Iris pigment epithelial cell (primary cell): ENCODE data around the gene PUM1.
A peak's percentile ranks its signal among the peaks of the same experiment; 100 is the strongest.
"Not testable (repeated sequence)": the region's sequence is repeated elsewhere in the genome, so short reads cannot be mapped to it uniquely, and the experiment has no call there.

ENCODE experiments used
- DNase-seq: peaks from one replicate; pipeline ENCODE4 v3.0.0-alpha.2; 2011; ENCODE audit warnings: low read depth

Gene PUM1

DNA sequence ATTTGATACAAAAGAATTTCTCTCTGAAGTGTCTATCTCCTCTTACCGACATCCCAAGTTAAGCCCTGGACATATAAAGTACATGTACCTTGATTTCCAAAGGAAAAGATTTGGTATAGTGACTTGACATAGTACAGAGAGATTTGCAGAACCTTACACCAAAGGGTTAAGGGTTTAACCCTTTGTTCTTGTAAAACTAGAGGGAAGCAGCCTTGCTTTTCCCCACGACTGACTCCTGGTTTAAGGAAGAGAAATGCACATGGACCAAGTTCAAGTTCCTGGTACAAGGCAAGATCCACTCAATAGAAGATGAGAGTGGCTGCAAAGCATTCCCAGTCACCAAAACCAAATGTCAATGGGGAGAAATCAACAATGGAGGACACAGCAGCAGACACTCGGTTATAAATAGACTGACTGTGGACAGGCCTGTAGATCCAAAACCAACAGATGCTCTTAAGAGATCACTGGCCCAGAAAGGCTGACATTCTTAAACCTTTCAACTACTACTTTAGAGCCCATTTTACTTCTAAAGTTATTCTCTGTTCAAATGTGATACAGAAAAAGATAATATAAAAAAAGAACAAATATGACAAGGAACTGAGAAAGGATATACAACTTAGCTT lies 69.4 kb downstream of the PUM1 start:
- no peak for DNase-seq

DNA sequence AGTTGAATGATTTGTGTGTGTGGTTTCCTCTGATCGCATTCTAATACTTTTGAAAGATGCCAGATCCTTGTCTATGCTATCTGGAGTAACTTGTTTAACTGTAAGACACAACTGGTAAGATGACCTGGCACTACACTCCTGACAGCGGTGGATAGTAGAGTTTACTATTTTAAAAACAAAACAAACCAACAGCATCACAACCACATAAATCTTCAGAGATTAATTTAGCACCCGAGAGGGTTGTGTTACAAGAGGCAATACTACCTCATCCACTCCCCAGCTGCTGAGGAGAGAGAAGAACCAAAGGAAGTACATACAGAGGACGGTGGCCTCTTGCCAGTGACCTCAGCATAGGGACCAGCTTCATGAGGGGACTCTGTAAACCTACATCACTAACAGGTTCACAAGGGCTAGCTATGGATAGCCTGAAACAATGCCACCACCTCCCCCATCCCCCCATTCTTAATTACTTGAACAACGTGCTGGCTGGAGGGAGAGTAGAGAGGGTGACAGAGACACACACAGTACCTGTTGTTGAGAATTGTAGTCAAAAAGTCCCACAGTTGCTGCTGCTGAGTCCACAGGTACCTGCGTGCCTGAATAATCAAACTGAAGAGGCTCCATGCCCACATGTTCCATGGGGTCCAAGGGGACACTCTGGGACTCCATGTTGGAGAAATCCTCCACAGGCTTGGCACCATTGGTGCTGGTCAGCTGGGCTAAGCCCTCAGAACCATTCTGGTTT lies 73.5 kb downstream of the PUM1 start:
- no peak for DNase-seq

DNA sequence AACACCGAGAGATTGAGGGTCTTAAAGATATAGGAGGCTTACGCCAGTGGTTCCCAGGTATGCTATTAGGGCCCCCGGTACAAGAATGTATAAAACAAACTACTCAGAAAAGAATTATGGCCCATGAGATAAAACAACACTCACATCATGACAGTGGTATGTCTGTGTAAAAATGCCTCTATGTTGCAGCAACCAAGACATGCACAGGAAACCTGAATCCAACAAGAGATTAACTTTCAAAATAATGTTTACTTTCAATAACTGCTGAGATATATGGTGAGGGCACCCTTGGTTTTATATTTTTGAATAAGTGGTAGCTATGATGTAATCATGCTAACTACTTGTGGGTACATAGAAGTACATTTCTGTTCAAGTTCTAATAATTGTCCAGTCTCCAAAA lies 74.9 kb downstream of the PUM1 start:
- peak; percentile 67 for DNase-seq

DNA sequence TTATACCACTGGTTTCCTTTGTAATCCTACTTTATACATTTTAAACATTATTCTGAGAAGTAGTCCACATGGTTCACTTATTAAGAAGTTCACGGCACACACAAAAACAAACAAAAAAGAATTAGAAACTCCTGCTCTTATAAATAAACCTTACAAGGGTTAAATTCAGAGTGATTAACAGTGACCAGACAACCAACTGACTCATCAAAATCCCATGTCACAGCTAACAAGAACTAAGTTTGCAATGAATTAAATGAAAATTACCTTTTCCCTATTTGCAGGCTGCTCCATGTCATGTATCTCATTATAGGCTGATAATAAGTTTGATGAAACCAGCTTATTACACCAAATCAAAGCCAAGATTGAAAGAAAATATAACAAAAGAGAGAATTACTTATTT lies 77.5 kb downstream of the PUM1 start:
- DNase-seq, result peak; percentile 57

DNA sequence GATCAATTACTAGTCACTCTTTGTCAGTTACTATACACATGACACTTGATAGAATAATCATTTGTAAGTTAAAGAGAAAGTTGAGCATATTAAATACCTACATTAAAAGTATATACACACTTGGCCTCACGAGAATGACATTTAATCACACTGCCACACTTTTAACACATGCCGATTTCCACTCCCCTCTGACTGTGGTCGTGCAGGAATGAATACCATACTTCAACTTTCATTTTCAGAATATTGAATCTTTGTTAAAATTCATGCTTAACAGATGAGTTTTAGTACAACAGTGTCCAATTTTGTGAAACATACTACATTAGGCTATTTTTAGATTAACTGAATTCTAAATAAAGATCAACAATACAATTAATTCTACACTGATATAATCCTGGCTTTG lies 78.8 kb downstream of the PUM1 start:
- no peak for DNase-seq

DNA sequence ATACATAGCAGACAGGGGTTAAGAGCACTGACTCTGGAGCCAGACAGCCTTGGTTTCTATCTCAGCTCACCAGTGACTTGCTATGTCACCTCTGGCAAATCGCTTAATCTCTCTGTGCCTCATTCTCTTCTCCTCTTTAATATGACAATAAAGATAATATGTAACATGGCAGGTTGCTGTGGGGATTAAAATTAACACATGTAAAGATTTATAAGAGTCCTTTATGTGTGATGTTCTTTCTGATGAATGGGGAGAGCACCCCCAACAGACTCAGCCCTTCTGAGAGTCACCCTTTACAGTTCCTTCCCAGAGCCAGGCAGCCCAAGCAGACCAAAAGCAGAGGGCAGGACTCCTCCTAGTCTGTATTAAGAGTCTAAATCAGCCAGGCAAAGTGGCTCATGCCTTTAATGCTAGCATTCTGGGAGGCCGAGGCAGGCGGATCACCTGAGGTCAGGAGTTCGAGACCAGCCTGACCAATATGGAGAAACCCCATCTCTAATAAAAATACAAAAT lies 80.5 kb downstream of the PUM1 start:
- DNase-seq, result no peak

DNA sequence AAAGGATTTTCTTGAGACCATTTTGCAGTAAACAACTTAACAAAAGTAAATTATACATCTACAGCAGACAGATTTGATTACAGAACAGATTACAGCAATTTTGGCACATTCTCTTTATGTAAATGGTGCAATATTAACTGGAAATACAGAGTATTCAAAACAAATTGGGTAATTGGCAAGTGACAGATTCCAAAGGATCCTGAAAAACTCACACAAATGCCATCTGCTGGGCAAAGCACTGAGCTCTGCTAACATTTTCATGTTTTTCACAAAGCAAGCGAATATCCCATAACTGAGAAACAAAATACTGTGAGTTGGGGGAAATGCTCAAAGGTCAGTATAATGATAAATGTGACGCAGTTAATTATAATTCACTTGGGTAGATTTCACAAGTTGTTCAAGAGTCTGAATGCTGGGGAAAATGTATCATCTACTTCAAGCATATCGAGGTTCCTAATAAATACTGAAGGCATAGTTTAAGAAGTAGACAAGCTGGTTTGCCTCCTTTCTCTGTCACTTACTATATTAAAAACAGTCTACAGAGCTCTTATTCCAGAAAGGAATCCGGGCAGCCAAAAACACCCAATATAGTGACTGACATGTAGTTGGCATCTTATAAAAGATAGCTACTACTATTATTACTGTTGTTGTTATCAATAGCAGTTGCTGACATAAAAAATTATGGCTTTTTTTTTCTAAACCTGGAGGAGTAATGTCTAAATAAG lies 81.2 kb downstream of the PUM1 start:
- no peak for DNase-seq

DNA sequence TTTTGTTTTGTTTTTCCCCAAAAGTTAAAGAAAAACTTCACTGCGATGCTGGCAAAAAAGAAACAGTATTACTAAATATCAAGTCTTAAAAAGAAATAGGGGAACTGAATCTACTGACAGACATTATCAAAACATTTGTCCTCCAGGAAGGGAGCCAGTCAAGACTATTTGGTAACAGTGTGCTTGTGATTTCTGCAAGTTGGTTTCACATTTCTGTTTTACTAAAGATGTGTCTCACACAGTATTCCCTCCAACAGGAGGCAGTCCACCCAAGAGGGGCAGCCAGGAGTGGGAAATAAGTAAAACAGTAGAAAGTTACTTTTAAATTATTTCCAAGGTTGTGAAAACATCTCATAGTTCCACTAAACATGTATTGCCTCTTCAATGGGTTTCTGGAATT lies 82.6 kb downstream of the PUM1 start:
- peak; percentile 70 for DNase-seq

DNA sequence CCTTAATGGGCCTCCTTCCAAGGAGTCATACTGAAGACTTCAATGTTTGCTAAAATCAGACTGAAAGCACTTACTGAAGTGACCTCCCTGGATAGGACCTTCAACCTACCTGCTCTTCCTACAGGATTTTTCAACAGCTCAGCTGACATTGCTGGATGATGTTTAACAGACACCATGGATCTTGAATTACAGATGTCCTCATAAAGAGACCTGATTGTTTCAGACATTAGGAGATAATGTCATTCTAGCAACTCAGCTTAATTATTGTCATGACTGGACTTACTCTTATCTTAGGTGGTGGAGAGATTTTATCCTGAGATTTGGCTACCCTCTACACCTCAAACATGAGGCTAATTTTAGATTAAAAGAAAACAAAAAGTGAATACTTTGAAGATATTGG lies 83.1 kb downstream of the PUM1 start:
- no peak for DNase-seq

DNA sequence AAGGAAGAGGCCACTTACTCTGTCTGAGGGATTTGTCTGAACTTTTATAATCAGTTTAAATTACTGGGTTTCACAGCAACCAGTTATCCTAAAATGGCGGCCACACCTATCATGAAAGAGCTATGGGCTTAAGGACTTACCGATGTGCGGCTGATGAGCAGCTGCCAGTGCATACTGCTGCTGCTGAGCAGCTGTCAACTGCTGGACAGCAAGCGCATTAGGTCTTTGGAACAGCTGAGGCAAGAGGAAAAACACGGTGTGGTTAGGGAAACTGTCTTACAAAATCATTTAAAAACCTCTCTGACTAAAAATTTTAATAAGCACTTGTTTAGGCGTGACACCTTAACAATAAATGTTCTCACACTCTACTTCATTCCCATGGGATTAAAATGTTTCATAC lies 84.3 kb downstream of the PUM1 start:
- no peak for DNase-seq

DNA sequence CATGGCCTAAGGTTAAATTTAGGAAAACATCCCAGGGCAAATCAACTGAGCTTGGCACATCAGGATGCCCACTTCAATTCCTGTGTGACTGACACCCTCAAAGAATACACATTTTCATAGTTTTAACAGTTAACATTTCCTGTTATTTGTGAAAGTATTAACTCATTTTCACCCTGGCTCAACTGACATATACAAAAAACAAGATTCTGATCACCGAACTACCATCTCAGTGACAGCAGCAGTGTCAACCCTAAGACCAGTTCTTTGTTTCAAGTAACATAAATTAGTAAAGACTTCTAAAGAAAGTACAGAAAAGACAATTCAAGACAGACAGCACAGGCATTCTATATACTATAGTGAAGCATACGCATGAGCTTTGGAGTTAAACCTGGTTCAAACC lies 88.0 kb downstream of the PUM1 start:
- DNase-seq, result no peak

DNA sequence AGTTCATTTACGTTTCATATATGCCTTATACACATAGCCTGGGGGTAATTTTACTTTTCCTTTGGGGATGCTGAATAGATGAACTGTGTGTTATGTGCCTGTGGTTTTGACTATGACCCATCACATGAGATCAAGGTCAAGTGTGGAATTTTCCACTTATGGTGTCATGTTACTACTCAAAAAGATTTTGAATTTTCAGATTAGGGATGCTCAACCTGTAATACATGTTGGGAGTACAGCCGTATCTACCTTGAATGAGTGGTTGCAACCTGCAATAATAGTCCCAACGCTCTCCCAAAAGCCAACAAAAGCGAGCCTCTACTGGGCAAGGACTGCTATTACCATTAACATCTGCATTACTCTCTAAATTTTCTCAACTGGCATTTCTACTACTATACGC lies 88.4 kb downstream of the PUM1 start:
- DNase-seq, result peak; percentile 72

DNA sequence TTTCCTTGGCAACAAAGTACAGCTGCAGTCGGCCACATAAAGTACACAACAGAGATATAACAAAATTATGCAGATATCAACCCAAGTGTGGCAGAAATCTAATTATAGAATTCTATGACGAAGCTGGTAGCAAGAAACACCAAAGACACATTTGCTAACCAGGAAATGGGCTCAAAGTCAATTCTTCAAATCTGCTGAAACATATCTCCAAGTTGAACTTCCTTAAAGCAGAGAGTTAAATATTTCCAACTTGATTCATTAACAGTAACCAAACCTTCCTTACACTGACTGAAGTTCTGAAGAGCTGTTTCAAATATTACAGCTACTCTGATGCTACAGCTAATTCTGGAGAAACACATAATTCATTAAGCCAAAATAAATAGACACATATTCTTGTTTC lies 89.4 kb downstream of the PUM1 start:
- peak; percentile 66 for DNase-seq

DNA sequence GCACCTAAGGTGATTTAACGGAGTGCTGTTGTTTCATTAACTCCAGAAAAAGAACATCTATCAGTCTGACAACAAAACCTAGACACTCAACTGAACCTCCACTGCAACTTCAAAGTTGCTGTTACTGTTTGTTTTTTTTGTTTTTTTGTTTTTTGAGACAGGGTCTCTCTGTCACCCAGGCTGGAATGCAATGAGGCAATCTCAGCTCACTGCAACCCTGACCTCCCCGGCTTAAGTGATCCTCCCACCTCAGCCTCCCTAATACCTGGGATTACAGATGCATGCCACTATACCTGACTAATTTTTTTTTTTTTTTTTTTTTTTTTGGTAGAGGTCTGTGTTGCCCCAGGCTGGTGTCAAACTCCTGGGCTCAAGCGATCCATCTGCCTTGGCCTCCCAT lies 90.3 kb downstream of the PUM1 start:
- DNase-seq, result no peak

DNA sequence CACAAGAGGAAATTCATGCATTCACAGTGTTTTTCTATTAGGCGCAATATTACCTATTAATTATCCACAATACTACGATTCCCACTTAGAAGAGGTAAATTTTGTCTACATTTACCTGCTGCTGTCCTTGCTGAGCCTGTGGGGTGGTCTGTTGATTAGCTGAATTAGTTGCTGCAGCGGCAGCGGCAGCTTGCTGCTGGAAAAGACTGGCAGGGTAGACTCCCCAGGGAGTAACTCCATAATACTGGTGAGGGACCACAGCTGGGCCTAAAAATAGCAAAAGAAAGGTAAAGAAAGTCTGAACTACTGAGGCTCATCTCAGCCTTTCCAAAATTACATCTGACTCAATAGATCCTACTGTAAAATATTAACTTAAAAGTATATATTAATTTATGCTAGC lies 91.0 kb downstream of the PUM1 start:
- no peak for DNase-seq

DNA sequence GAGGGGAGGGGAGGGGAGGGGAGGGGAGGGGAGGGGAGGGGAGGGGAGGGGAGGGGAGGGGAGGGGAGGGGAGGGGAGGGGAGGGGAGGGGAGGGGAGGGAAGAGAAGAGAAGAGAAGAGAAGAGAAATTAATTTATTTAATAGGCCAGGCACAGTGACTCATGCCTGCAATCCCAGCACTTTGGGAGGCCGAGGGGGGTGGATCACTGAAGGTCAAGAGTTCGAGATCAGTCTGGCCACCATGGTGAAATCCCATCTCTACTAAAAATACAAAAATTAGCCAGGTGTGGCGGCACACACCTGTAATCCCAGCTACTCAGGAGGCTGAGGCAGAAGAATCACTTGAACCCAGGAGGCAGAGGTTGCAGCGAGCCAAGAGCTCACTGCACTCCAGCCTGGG lies 93.2 kb downstream of the PUM1 start:
- DNase-seq, result not testable (repeated sequence)

DNA sequence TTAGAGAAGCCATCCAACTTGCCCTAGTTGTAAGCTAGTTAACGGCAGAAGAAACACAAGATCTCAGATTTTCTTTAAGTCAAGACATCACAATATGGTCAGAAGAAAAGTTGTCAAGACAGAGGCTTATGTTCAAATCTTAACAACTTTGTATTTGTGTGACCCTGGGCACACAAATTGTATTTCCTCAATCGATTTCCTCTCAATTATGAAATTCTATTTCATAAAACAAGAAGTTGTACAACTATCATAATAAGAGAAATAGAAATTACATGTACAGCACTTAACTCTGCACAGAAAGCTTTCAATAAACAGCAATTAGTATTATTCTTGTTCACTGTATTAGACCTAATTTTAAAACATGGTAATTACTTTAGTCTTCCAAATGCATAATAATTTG lies 94.0 kb downstream of the PUM1 start:
- no peak for DNase-seq

DNA sequence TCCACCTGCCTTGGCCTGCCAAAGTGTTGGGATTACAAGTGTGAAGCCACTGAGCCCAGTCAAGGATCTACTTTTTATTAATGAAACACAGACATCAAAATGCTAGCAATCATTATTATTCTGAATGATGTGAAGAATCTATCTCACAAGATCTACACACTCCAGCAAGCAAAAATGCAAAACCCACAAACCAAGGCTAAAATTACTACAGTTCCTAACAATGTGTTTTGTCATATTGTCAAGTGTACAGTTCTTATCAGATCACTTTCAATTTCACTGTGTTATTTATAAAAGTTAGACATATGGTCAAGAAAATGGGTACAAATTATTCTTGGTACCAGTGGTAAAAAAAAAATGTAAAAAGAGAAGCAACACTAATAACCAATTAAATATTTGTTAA lies 95.6 kb downstream of the PUM1 start:
- no peak for DNase-seq

DNA sequence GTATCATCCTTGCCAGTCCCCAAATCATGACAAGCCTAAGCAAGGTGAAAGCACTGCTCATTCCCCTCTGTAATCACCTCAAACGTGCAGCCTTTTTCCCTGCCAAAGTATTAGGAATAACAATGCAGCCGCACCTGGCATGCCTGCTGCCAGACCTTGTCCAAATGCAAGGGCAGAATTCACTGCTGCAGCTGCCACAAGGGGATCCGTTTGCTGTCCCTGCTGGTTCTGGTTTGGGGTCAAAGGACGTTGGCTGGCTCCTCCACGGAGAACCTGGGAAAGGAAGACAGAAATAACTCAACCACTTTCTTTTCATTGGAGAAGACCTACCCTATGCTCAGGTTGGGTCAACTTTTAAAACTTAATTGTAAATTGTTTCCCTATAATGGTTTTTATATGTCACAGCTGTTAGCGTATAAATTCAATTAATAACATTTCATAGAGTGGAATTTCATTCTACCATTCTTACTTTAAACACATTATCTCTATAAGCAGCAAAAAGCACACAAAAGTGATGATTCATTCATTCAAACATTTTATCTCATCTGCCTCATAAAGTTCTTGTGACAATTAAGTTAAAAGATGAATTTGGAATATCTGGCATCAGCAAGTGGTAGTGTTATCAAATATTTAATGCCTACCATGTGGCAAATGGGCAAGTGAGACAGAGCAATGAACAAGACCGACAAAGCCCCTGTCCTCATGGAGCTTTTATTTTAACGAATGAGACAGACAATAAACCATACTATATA lies 97.1 kb downstream of the PUM1 start:
- DNase-seq, result no peak

DNA sequence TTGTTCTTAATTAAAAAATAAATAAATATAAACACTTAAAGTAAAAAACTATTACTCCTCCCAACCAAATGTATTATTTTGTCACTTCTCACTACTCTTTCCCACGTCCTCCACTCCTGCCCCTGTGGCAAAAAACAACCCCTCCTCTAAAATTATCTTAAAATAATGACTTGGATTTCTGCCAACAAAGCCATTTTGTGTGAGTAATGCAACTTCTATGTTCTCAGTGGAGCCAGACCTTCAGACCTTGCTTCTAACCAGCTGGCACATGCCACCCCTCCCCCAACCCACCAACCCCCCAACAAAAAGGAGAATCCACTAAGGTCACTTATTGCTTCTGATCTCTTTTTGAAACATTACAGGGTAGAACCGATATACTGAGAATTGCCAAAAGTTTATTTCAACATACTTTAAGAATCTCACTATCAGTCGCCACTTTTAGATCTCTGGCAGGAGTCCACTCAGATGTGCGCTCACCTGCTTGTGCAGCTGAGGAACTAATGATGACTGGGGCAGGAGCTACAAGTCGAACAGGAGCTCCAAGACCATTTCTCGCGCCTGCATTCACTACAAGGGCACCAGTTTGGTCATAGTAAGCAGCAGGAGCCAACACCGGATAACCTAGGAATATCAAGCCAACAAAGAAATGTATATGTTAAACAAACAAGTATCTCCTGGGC lies 98.7 kb downstream of the PUM1 start:
- peak; percentile 81 for DNase-seq

DNA sequence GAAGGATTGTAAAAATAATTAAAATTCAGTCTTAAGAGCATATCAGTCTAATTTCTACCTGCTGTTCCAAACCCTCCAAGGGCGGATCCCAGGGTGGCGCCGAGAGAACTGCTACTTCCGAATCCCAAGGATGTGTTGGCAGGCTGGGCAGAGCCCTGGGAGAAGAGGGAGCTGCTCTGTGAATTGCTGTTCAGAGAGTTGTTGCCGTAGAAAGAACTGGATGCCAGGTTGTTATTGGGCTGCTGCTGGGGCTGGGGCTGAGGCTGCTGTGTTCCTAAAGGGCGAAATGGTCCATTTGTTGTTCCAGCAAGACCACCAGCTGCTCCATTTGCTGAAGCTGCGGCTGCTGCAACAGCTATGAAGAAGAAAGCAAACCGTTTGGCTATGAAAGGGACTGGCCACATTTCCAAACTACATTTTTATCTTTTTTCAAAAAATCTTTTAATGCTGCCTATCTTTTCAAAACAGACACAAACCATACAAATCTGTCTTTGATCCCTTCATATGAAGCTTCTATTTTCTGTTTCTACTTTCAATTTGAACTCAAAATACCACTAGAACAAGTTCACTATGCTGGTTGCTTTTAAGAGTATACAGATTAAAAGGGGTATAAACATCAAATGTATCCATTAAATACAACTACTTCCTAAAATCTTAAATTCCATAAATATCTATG lies 99.5 kb downstream of the PUM1 start:
- no peak for DNase-seq
